HepG2 (cell line): ENCODE data around the gene ACOXL. TPM values are rescaled to one million over a fixed set of nuclear protein-coding genes. Genes with fewer than 3 reads are reported as not detected.

Experiments
- ATAC-seq: fragments of 200-7000 bp; cut with Tn5 transposase; 3 replicates; pipeline ENCODE4 v1.9.1; 2020; ENCODE audit warnings: mild to moderate bottlenecking, moderate library complexity
- BruUV-seq: library from RNA; stranded (reverse); fragments of 400-500 nt; replicated peaks from 2 replicates; lab custom pipeline; 2021; lab: Mats Ljungman, UMichigan
- CTCF ChIA-PET: fragments of 300-600 bp; formaldehyde crosslinking; extraction: SDS; loops from one replicate; lab custom pipeline; 2021; ENCODE audit warnings: low total read pairs, inconsistent platforms, low intra/inter-chr PET ratio; lab: Yijun Ruan, JAX
- POLR2A ChIA-PET: fragments of 350-600 bp; sonication (Branson Sonifier 250); formaldehyde crosslinking; loops from one replicate; lab custom pipeline; 2020; ENCODE audit warnings: antibody characterized with exemption, inconsistent platforms; lab: Yijun Ruan, JAX
- DNase-seq: peaks from one replicate; pipeline ENCODE4 v3.0.0-alpha.2; 2015; ENCODE audit warnings: low spot score
- FAIRE-seq: peaks from 3 replicates; lab custom pipeline; 2011; peaks lifted over from hg19 to GRCh38; lab: Jason Lieb, UNC
- H2AFZ ChIP-seq: one replicate; pipeline ENCODE4 v1.6.1; 2011; ENCODE audit warnings: low read length, inconsistent platforms
- H3K27ac ChIP-seq: fragments of 300-600 bp; 3 replicates; pipeline ENCODE4 v1.8.0; 2011; ENCODE audit warnings: mixed run types, mild to moderate bottlenecking, mixed read lengths, low read length, inconsistent platforms; ENCODE audit not compliant: insufficient read depth; ENCODE audit errors: extremely low read length
- H3K27me3 ChIP-seq, 2 experiments: fragments of 200-600 bp in 1 of 2; 2 replicates in 1 of 2; 3 replicates in 1 of 2; pipeline versions ENCODE4 v1.6.0 to v1.8.0; 2011; ENCODE audit warnings: low read length in 2 of 2, mild to moderate bottlenecking in 2 of 2, moderate library complexity in 2 of 2, inconsistent platforms in 1 of 2; ENCODE audit not compliant: insufficient read depth in 2 of 2, control insufficient read depth in 1 of 2
- H3K36me3 ChIP-seq, 2 experiments: fragments of 200-600 bp in 1 of 2; replicated peaks in 1 of 2; 2 replicates in 1 of 2; 3 replicates in 1 of 2; pipeline versions ENCODE4 v1.5.1 to v1.8.0; 2011; ENCODE audit warnings: low read length in 2 of 2, inconsistent platforms in 1 of 2; ENCODE audit not compliant: insufficient read depth in 2 of 2, control insufficient read depth in 1 of 2
- H3K4me1 ChIP-seq: 2 replicates; pipeline ENCODE4 v1.5.1; 2012; ENCODE audit warnings: low read length, inconsistent platforms; ENCODE audit not compliant: insufficient read depth
- H3K4me2 ChIP-seq: 2 replicates; pipeline ENCODE4 v1.6.0; 2011; ENCODE audit warnings: low read depth, low read length, inconsistent platforms
- H3K4me3 ChIP-seq, 3 experiments: fragments of 200-600 bp in 1 of 3; sonication (generic), shearing (Covaris generic) in 1 of 3; replicated peaks in 1 of 3; 2 replicates each; pipeline ENCODE4 v1.5.1; 2011 to 2016; ENCODE audit warnings: low read length in 3 of 3, inconsistent platforms in 2 of 3, low read depth in 2 of 3, mild to moderate bottlenecking in 2 of 3, control low read depth in 1 of 3, mixed read lengths in 1 of 3; ENCODE audit not compliant: insufficient read depth in 1 of 3
- H3K79me2 ChIP-seq: one replicate; pipeline ENCODE4 v1.6.1; 2011; ENCODE audit warnings: low read length, inconsistent platforms; ENCODE audit not compliant: insufficient read depth
- H3K9ac ChIP-seq: 2 replicates; pipeline ENCODE4 v1.6.0; 2011; ENCODE audit warnings: mild to moderate bottlenecking, low read depth, low read length, inconsistent platforms; ENCODE audit not compliant: insufficient read depth
- H3K9me3 ChIP-seq: 2 replicates; pipeline ENCODE4 v1.5.1; 2012; ENCODE audit warnings: mild to moderate bottlenecking, low read length
- H4K20me1 ChIP-seq: 2 replicates; pipeline ENCODE4 v1.6.0; 2011; ENCODE audit warnings: inconsistent platforms, mild to moderate bottlenecking, low read length, moderate library complexity; ENCODE audit not compliant: insufficient read depth
- ATF2 ChIP-seq: sonication (generic); formaldehyde crosslinking; IDR thresholded peaks from 2 replicates; pipeline ENCODE4 v1.4.0; 2020; ENCODE audit warnings: missing genetic modification reagents
- EHMT2 ChIP-seq: fragments of 200-600 bp; sonication (generic); IDR thresholded peaks from 2 replicates; pipeline ENCODE4 v1.7.0; 2017; ENCODE audit warnings: antibody characterized with exemption, low read depth, low read length, borderline replicate concordance
- ELF1 ChIP-seq: sonication (generic); formaldehyde crosslinking; IDR thresholded peaks from 2 replicates; pipeline ENCODE4 v1.4.0; 2020; ENCODE audit warnings: missing genetic modification reagents
- FOXA3 ChIP-seq: IDR thresholded peaks from 2 replicates; pipeline ENCODE4 v1.6.1; 2016; ENCODE audit warnings: missing genetic modification reagents, missing compliant biosample characterization
- FOXC1 ChIP-seq: sonication (generic); formaldehyde crosslinking; IDR thresholded peaks from 2 replicates; pipeline ENCODE4 v1.8.0; 2022; ENCODE audit warnings: mild to moderate bottlenecking, missing genetic modification reagents, borderline replicate concordance
- GFI1 ChIP-seq: sonication (generic); formaldehyde crosslinking; IDR thresholded peaks from 2 replicates; pipeline ENCODE4 v1.5.0; 2020; ENCODE audit warnings: missing genetic modification reagents, mild to moderate bottlenecking, borderline replicate concordance
- MYPOP ChIP-seq: sonication (generic); formaldehyde crosslinking; IDR thresholded peaks from 2 replicates; pipeline ENCODE4 v1.8.1; 2023; ENCODE audit warnings: mild to moderate bottlenecking, moderate library complexity, missing genetic modification reagents
- PAWR ChIP-seq: sonication (generic); formaldehyde crosslinking; IDR thresholded peaks from 2 replicates; pipeline ENCODE4 v1.4.0; 2020; ENCODE audit warnings: missing genetic modification reagents, mild to moderate bottlenecking, borderline replicate concordance
- STAG1 ChIP-seq: sonication (generic); formaldehyde crosslinking; IDR thresholded peaks from 2 replicates; pipeline ENCODE4 v1.4.0; 2020; ENCODE audit warnings: missing genetic modification reagents
- TARDBP ChIP-seq: sonication (generic); formaldehyde crosslinking; IDR thresholded peaks from 2 replicates; pipeline ENCODE4 v1.8.0; 2022; ENCODE audit warnings: mild to moderate bottlenecking, missing genetic modification reagents
- THAP9 ChIP-seq: sonication (generic); formaldehyde crosslinking; IDR thresholded peaks from 2 replicates; pipeline ENCODE4; 2020; ENCODE audit warnings: missing genetic modification reagents, mild to moderate bottlenecking, borderline replicate concordance
- ZBTB4 ChIP-seq: sonication (generic); formaldehyde crosslinking; IDR thresholded peaks from 2 replicates; pipeline ENCODE4 v1.4.0; 2020; ENCODE audit warnings: missing genetic modification reagents, mild to moderate bottlenecking, borderline replicate concordance
- ZNF367 ChIP-seq: sonication (generic); formaldehyde crosslinking; IDR thresholded peaks from 2 replicates; pipeline ENCODE4 v1.4.0; 2020; ENCODE audit warnings: missing genetic modification reagents, borderline replicate concordance
- ZNF556 ChIP-seq: sonication (generic); formaldehyde crosslinking; IDR thresholded peaks from 2 replicates; pipeline ENCODE4 v1.4.0; 2020; ENCODE audit warnings: mild to moderate bottlenecking, missing genetic modification reagents, borderline replicate concordance
- ZNF761 ChIP-seq: sonication (generic); formaldehyde crosslinking; conservative IDR thresholded peaks from 2 replicates; pipeline ENCODE4 v1.4.0; 2020; ENCODE audit warnings: mild to moderate bottlenecking, missing genetic modification reagents
- ZNF781 ChIP-seq: sonication (generic); formaldehyde crosslinking; IDR thresholded peaks from 2 replicates; pipeline ENCODE4 v1.5.1; 2020; ENCODE audit warnings: borderline replicate concordance, mild to moderate bottlenecking, missing genetic modification reagents; ENCODE audit errors: not compliant biosample characterization
- ZNF782 ChIP-seq: sonication (generic); formaldehyde crosslinking; IDR thresholded peaks from 2 replicates; pipeline ENCODE4 v1.4.0; 2020; ENCODE audit warnings: missing genetic modification reagents, mild to moderate bottlenecking, borderline replicate concordance
- WGBS: methylation state at CpG from one replicate; pipeline ENCODE4 v1.1.6; 2017; ENCODE audit warnings: low lambda C conversion rate; 5-methylcytosine and 5-hydroxymethylcytosine counted together
- in situ Hi-C: cut with HindIII; loops from 2 replicates; pipeline ENCODE4 v1.10.0; 2017; ENCODE audit warnings: low pct_unique_long_range_greater_than_20kb; ENCODE audit not compliant: extremely low pct_ligation_motif_present
- intact Hi-C: fragments of 100-400 bp; cut with micrococcal nuclease; formaldehyde crosslinking; loops from one replicate; pipeline ENCODE4 v1.10.0; 2022; ENCODE audit not compliant: unreplicated experiment
- polyA plus RNA-seq, 8 experiments: library from polyadenylated mRNA; depleted of rRNA in 3 of 8; stranded (reverse) in 7 of 8; unstranded in 1 of 8; fragments of >200 nt; fragmentation: Illumina TruSeq in 4 of 8; extraction: Trizol in 4 of 8; gene quantifications; 2 replicates each; pipeline versions ENCODE4 v1.2.1 to v1.2.3, GENCODE V29; 2011 to 2016; ENCODE audit warnings: low read depth in 4 of 8, missing spikeins in 1 of 8, mixed read lengths in 1 of 8; ENCODE audit not compliant: insufficient read depth in 1 of 8
- total RNA-seq, 5 experiments: library from RNA; depleted of rRNA; stranded (reverse); fragments of >200 nt; fragmentation: Illumina TruSeq; extraction: Trizol; gene quantifications; 2 replicates each; pipeline ENCODE4 v1.2.3, GENCODE V29; 2016; ENCODE audit warnings: low read depth in 1 of 5

Gene ACOXL
- total and polyA plus RNA-seq, 2 of the 13 experiments (the other 11 are each of a cell fraction or from before 2014, with no cell fraction given) = not detected

GRCh38 chr2:111046670-111047069 lies 314.3 kb downstream of the ACOXL start:
- in situ Hi-C loops (no loop called here), intact Hi-C loops (no loop called here)
- H3K79me2 ChIP-seq = no peaks in the 10 kb centered on the region
- CTCF ChIA-PET = no interaction called here
- POLR2A ChIA-PET = no interaction called here
- no peak overlapping the region for H3K4me3 ChIP-seq
- ATAC-seq = no peak
- no peak overlapping the region for H3K4me2 ChIP-seq
- peaks cover 23% of the 10 kb centered on the region for H3K4me1 ChIP-seq
- 46% methylated on average over 5 of the region's 5 CpGs for WGBS
- no peaks in the 10 kb centered on the region for H4K20me1 ChIP-seq
- H3K9ac ChIP-seq = no peak overlapping the region
- no peak for FAIRE-seq
- H3K9me3 ChIP-seq = no peaks in the 10 kb centered on the region
- H2AFZ ChIP-seq = no peak overlapping the region
- DNase-seq = no peak
- no peak overlapping the region for H3K27ac ChIP-seq
- BruUV-seq = no TSS peak
- peaks cover 1 to 36% of the 10 kb centered on the region in 2 experiments; a peak in 4 of 5 replicates for H3K27me3 ChIP-seq
- H3K36me3 ChIP-seq = no peaks in the 10 kb centered on the region
- TF ChIP-seq ATF2 (CRISPR knock-in tag) (no peak), TARDBP (CRISPR knock-in tag) (no peak), GFI1 (CRISPR knock-in tag) (no peak), ZNF761 (CRISPR knock-in tag) (no peak), PAWR (CRISPR knock-in tag) (no peak), EHMT2 (no peak), THAP9 (CRISPR knock-in tag) (no peak), ZNF367 (CRISPR knock-in tag) (no peak), FOXA3 (no peak), ELF1 (CRISPR knock-in tag) (no peak), ZNF556 (CRISPR knock-in tag) (no peak), ZBTB4 (CRISPR knock-in tag) (no peak), FOXC1 (no peak), STAG1 (no peak), MYPOP (CRISPR knock-in tag) (no peak), ZNF781 (CRISPR knock-in tag) (no peak), ZNF782 (CRISPR knock-in tag) (no peak)
